H9 (cell line): ENCODE data around the gene PASK. TPM values are rescaled to one million over a fixed set of nuclear protein-coding genes. Genes with fewer than 3 reads are reported as not detected.

Experiments used
- DNase-seq: peaks from one replicate; pipeline ENCODE4 v3.0.0-alpha.2; 2017
- H2AFZ ChIP-seq: one replicate; pipeline ENCODE4 v1.6.1; 2013; ENCODE audit warnings: mild to moderate bottlenecking, low read length, control low read depth, moderate library complexity
- H2AK5ac ChIP-seq: 2 replicates; pipeline ENCODE4 v1.6.1; 2013; ENCODE audit warnings: low read length, control low read depth, mixed read lengths; ENCODE audit not compliant: insufficient read length
- H2BK120ac ChIP-seq: one replicate; pipeline ENCODE4 v1.6.1; 2013; ENCODE audit warnings: low read depth, mild to moderate bottlenecking, low read length, control low read depth, inconsistent platforms; ENCODE audit not compliant: poor library complexity, severe bottlenecking
- H2BK12ac ChIP-seq: 2 replicates; pipeline ENCODE4 v1.6.1; 2013; ENCODE audit warnings: low read length, control low read depth, mixed read lengths, low read depth; ENCODE audit not compliant: insufficient read length
- H2BK15ac ChIP-seq: 2 replicates; pipeline ENCODE4 v1.6.1; 2013; ENCODE audit warnings: low read depth, low read length, control low read depth
- H2BK20ac ChIP-seq: one replicate; pipeline ENCODE4 v1.6.1; 2013; ENCODE audit warnings: low read depth, mild to moderate bottlenecking, low read length, control low read depth, inconsistent platforms; ENCODE audit not compliant: poor library complexity, severe bottlenecking
- H2BK5ac ChIP-seq: 2 replicates; pipeline ENCODE4 v1.6.1; 2013; ENCODE audit warnings: low read length, control low read depth, mixed read lengths; ENCODE audit not compliant: insufficient read length
- H3K14ac ChIP-seq: 2 replicates; pipeline ENCODE4 v1.6.1; 2013; ENCODE audit warnings: low read length, control low read depth; ENCODE audit not compliant: insufficient read depth
- H3K18ac ChIP-seq: 2 replicates; pipeline ENCODE4 v1.6.1; 2013; ENCODE audit warnings: low read depth, mild to moderate bottlenecking, mixed read lengths, low read length, control low read depth; ENCODE audit not compliant: insufficient read length
- H3K23ac ChIP-seq: 2 replicates; pipeline ENCODE4 v1.6.1; 2013; ENCODE audit warnings: low read length, control low read depth, mixed read lengths, low read depth; ENCODE audit not compliant: insufficient read length
- H3K23me2 ChIP-seq: 2 replicates; pipeline ENCODE4 v1.6.1; 2013; ENCODE audit warnings: low read depth, mild to moderate bottlenecking, mixed read lengths, low read length, control low read depth; ENCODE audit not compliant: insufficient read length, poor library complexity, severe bottlenecking
- H3K27ac ChIP-seq: 2 replicates; pipeline ENCODE4 v1.5.1; 2013; ENCODE audit warnings: low read length, control low read depth, mixed read lengths, low read depth; ENCODE audit not compliant: insufficient read length
- H3K27me3 ChIP-seq: 2 replicates; pipeline ENCODE4 v1.6.1; 2013; ENCODE audit warnings: low read length, control low read depth, inconsistent platforms; ENCODE audit not compliant: insufficient read depth
- H3K4ac ChIP-seq: 2 replicates; pipeline ENCODE4 v1.6.1; 2013; ENCODE audit warnings: low read depth, mild to moderate bottlenecking, control low read depth, inconsistent platforms, low read length, moderate library complexity
- H3K4me1 ChIP-seq: 2 replicates; pipeline ENCODE4 v1.6.1; 2013; ENCODE audit warnings: low read length, control low read depth, inconsistent platforms; ENCODE audit not compliant: insufficient read depth
- H3K4me2 ChIP-seq: 2 replicates; pipeline ENCODE4 v1.6.1; 2013; ENCODE audit warnings: low read length, control low read depth, mixed read lengths; ENCODE audit not compliant: insufficient read length, insufficient read depth
- H3K56ac ChIP-seq: 2 replicates; pipeline ENCODE4 v1.6.1; 2013; ENCODE audit warnings: low read depth, mild to moderate bottlenecking, mixed read lengths, low read length, control low read depth; ENCODE audit not compliant: insufficient read length
- H3K79me1 ChIP-seq: 2 replicates; pipeline ENCODE4 v1.6.1; 2013; ENCODE audit warnings: low read depth, mild to moderate bottlenecking, moderate library complexity, low read length, control low read depth, inconsistent platforms; ENCODE audit not compliant: insufficient read depth, poor library complexity, severe bottlenecking
- H3K79me2 ChIP-seq: 2 replicates; pipeline ENCODE4 v1.6.1; 2013; ENCODE audit warnings: low read length, control low read depth, inconsistent platforms; ENCODE audit not compliant: insufficient read depth
- H3K9ac ChIP-seq: 2 replicates; pipeline ENCODE4 v1.6.1; 2013; ENCODE audit warnings: low read length, control low read depth, mixed read lengths; ENCODE audit not compliant: insufficient read length; ENCODE audit errors: extremely low read depth
- H3K9me3 ChIP-seq: one replicate; pipeline ENCODE4 v1.6.1; 2013; ENCODE audit warnings: low read depth, low read length, inconsistent platforms; ENCODE audit not compliant: control insufficient read depth
- H3T11ph ChIP-seq: one replicate; pipeline ENCODE4 v1.6.1; 2013; ENCODE audit warnings: mild to moderate bottlenecking, low read length, control low read depth, inconsistent platforms
- H4K20me1 ChIP-seq: one replicate; pipeline ENCODE4 v1.6.1; 2013; ENCODE audit not compliant: control insufficient read depth, insufficient read length, insufficient read depth
- H4K5ac ChIP-seq: 2 replicates; pipeline ENCODE4 v1.6.1; 2013; ENCODE audit warnings: low read depth, mild to moderate bottlenecking, mixed read lengths, low read length, control low read depth; ENCODE audit not compliant: insufficient read length
- H4K8ac ChIP-seq: replicated peaks from 2 replicates; pipeline ENCODE4 v1.6.1; 2013; ENCODE audit warnings: low read length, control low read depth, mixed read lengths, low read depth; ENCODE audit not compliant: insufficient read length
- H4K91ac ChIP-seq: 2 replicates; pipeline ENCODE4 v1.6.1; 2013; ENCODE audit warnings: low read depth, mild to moderate bottlenecking, moderate library complexity, mixed read lengths, low read length, control low read depth; ENCODE audit not compliant: insufficient read length
- H3K27ac Mint-ChIP-seq, 3 experiments: 2 replicates in 2 of 3; 3 replicates in 1 of 3; pipeline ENCODE4 v1.8.0; 2020 to 2021; ENCODE audit warnings: mixed read lengths in 3 of 3, mild to moderate bottlenecking in 1 of 3, moderate library complexity in 1 of 3
- H3K27me3 Mint-ChIP-seq: 2 replicates; pipeline ENCODE4 v1.8.0; 2021; ENCODE audit warnings: low read depth, mild to moderate bottlenecking, moderate library complexity, mixed read lengths
- H3K36me3 Mint-ChIP-seq, 3 experiments: 2 replicates in 2 of 3; 3 replicates in 1 of 3; pipeline ENCODE4 v1.8.0; 2020 to 2021; ENCODE audit warnings: low read depth in 3 of 3, mixed read lengths in 3 of 3; ENCODE audit not compliant: insufficient read depth in 1 of 3
- H3K4me1 Mint-ChIP-seq, 2 experiments: 2 replicates each; pipeline ENCODE4 v1.8.0; 2020; ENCODE audit warnings: mixed read lengths in 2 of 2
- H3K4me3 Mint-ChIP-seq, 2 experiments: 2 replicates in 1 of 2; 3 replicates in 1 of 2; pipeline ENCODE4 v1.8.0; 2020 to 2021; ENCODE audit warnings: mild to moderate bottlenecking in 2 of 2, mixed read lengths in 2 of 2, moderate library complexity in 1 of 2
- H3K9me3 Mint-ChIP-seq, 2 experiments: 2 replicates in 1 of 2; 3 replicates in 1 of 2; pipeline ENCODE4 v1.8.0; 2020; ENCODE audit warnings: mild to moderate bottlenecking in 2 of 2, mixed read lengths in 2 of 2, moderate library complexity in 1 of 2
- CTCF ChIP-seq: fragments of 200-600 bp; sonication (generic); conservative IDR thresholded peaks from 3 replicates; pipeline ENCODE4 v1.8.0; 2021; ENCODE audit warnings: antibody characterized with exemption, mild to moderate bottlenecking
- WGBS: extraction: QIAGEN DNeasy Blood & Tissue Kit; methylation state at CpG from one replicate; pipeline ENCODE4 v1.1.7; 2013; ENCODE audit warnings: missing lambda C conversion rate, low lambda C conversion rate, mixed read lengths; ENCODE audit not compliant: insufficient read length; ENCODE audit errors: extremely low coverage; 5-methylcytosine and 5-hydroxymethylcytosine counted together
- total RNA-seq: library from RNA; stranded (reverse); gene quantifications from 2 replicates; pipeline ENCODE4 v1.2.1, GENCODE V29; 2021

PASK gene
- total RNA-seq, 1 experiment from 2014 or later, result 68.0 TPM

DNA sequence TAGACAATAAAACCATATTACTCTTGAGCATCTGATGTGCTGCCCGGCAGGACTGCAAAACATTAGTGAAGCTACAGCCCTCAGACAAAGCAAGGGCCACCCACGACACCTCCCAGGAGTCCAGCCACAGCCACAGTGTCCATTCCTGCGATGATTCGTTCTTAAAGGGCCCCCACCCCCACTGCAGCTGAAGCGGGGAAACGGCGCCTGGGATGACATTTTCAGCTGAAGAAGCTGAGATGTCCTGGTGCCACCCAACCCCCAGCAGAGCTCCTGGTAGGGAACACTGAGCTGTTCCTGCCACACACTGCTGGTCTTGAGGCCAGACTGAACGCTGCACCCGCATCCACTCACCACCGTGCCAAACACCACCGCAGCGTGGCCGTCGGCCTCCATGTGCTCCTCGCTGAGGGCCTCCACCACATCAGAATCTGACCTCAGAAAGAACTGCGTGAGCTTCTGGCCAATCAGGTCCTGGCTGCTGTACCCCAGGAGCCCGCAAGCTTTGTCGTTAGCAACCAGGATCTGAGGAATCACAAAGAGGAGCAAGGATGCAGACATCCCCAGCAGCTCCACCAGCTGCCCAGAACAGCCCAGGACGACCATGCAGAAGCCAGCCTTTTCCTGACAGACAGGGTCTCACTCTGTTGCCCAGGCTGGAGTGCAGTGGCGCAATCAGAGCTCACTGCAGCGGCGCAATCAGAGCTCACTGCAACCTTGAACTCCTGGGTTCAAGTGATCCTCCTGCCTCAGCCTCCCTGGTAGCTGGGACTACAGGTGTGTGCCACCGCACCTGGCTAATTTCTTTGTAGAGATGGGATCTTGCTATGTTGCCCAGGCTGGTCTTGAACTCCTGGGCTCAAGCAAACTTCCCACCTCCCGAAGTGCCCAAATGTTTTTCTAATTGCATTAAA is 9.5 kb downstream of the PASK start:
- Histone ChIP-seq H3K4me2 (no peak overlapping the region), H3K23ac (no peak overlapping the region), H4K8ac (no peak overlapping the region), H4K20me1 (no peaks in the 10 kb centered on the region), H3K23me2 (no peaks in the 10 kb centered on the region), H3K79me2 (no peaks in the 10 kb centered on the region), H2AK5ac (no peak overlapping the region), H2BK12ac (no peak overlapping the region), H2BK15ac (no peak overlapping the region), H3K9ac (no peak overlapping the region), H2AFZ (no peak overlapping the region), H3K56ac (no peak overlapping the region), H3K9me3 (no peaks in the 10 kb centered on the region), H4K91ac (no peak overlapping the region), H3K27me3 (no peaks in the 10 kb centered on the region), H3K79me1 (no peaks in the 10 kb centered on the region), H3K4ac (no peak overlapping the region), H2BK20ac (no peak overlapping the region), H2BK5ac (no peak overlapping the region), H3K4me1 (no peaks in the 10 kb centered on the region), H3K27ac (no peak overlapping the region), H3K18ac (no peak overlapping the region), H3K14ac (no peak overlapping the region), H2BK120ac (no peak overlapping the region), H3T11ph (no peak overlapping the region), H4K5ac (no peak overlapping the region)
- H3K27ac Mint-ChIP-seq, result no peak overlapping the region
- no peak for TF ChIP-seq CTCF
- H3K4me1 Mint-ChIP-seq, result no peaks in the 10 kb centered on the region
- H3K9me3 Mint-ChIP-seq, result no peaks in the 10 kb centered on the region
- peaks cover 12 to 72% (median 53%) of the 10 kb centered on the region in 3 experiments; a peak in 6 of 7 replicates for H3K36me3 Mint-ChIP-seq
- DNase-seq, result no peak
- H3K4me3 Mint-ChIP-seq, result no peak overlapping the region
- WGBS, result no CpG with 5 or more reads among the region's 24 CpGs
- no peaks in the 10 kb centered on the region for H3K27me3 Mint-ChIP-seq
